H9 (cell line): ENCODE data around the gene SIAH2. TPM values are rescaled to one million over a fixed set of nuclear protein-coding genes. Genes with fewer than 3 reads are reported as not detected.

Source experiments
- DNase-seq: peaks from one replicate; pipeline ENCODE4 v3.0.0-alpha.2; 2017
- H2AFZ ChIP-seq: one replicate; pipeline ENCODE4 v1.6.1; 2013; ENCODE audit warnings: mild to moderate bottlenecking, low read length, control low read depth, moderate library complexity
- H2AK5ac ChIP-seq: 2 replicates; pipeline ENCODE4 v1.6.1; 2013; ENCODE audit warnings: low read length, control low read depth, mixed read lengths; ENCODE audit not compliant: insufficient read length
- H2BK120ac ChIP-seq: one replicate; pipeline ENCODE4 v1.6.1; 2013; ENCODE audit warnings: low read depth, mild to moderate bottlenecking, low read length, control low read depth, inconsistent platforms; ENCODE audit not compliant: poor library complexity, severe bottlenecking
- H2BK12ac ChIP-seq: 2 replicates; pipeline ENCODE4 v1.6.1; 2013; ENCODE audit warnings: low read length, control low read depth, mixed read lengths, low read depth; ENCODE audit not compliant: insufficient read length
- H2BK15ac ChIP-seq: 2 replicates; pipeline ENCODE4 v1.6.1; 2013; ENCODE audit warnings: low read depth, low read length, control low read depth
- H2BK20ac ChIP-seq: one replicate; pipeline ENCODE4 v1.6.1; 2013; ENCODE audit warnings: low read depth, mild to moderate bottlenecking, low read length, control low read depth, inconsistent platforms; ENCODE audit not compliant: poor library complexity, severe bottlenecking
- H2BK5ac ChIP-seq: 2 replicates; pipeline ENCODE4 v1.6.1; 2013; ENCODE audit warnings: low read length, control low read depth, mixed read lengths; ENCODE audit not compliant: insufficient read length
- H3K14ac ChIP-seq: 2 replicates; pipeline ENCODE4 v1.6.1; 2013; ENCODE audit warnings: low read length, control low read depth; ENCODE audit not compliant: insufficient read depth
- H3K18ac ChIP-seq: 2 replicates; pipeline ENCODE4 v1.6.1; 2013; ENCODE audit warnings: low read depth, mild to moderate bottlenecking, mixed read lengths, low read length, control low read depth; ENCODE audit not compliant: insufficient read length
- H3K23ac ChIP-seq: 2 replicates; pipeline ENCODE4 v1.6.1; 2013; ENCODE audit warnings: low read length, control low read depth, mixed read lengths, low read depth; ENCODE audit not compliant: insufficient read length
- H3K23me2 ChIP-seq: 2 replicates; pipeline ENCODE4 v1.6.1; 2013; ENCODE audit warnings: low read depth, mild to moderate bottlenecking, mixed read lengths, low read length, control low read depth; ENCODE audit not compliant: insufficient read length, poor library complexity, severe bottlenecking
- H3K27ac ChIP-seq: 2 replicates; pipeline ENCODE4 v1.5.1; 2013; ENCODE audit warnings: low read length, control low read depth, mixed read lengths, low read depth; ENCODE audit not compliant: insufficient read length
- H3K27me3 ChIP-seq: 2 replicates; pipeline ENCODE4 v1.6.1; 2013; ENCODE audit warnings: low read length, control low read depth, inconsistent platforms; ENCODE audit not compliant: insufficient read depth
- H3K4ac ChIP-seq: 2 replicates; pipeline ENCODE4 v1.6.1; 2013; ENCODE audit warnings: low read depth, mild to moderate bottlenecking, control low read depth, inconsistent platforms, low read length, moderate library complexity
- H3K4me1 ChIP-seq: 2 replicates; pipeline ENCODE4 v1.6.1; 2013; ENCODE audit warnings: low read length, control low read depth, inconsistent platforms; ENCODE audit not compliant: insufficient read depth
- H3K4me2 ChIP-seq: 2 replicates; pipeline ENCODE4 v1.6.1; 2013; ENCODE audit warnings: low read length, control low read depth, mixed read lengths; ENCODE audit not compliant: insufficient read length, insufficient read depth
- H3K56ac ChIP-seq: 2 replicates; pipeline ENCODE4 v1.6.1; 2013; ENCODE audit warnings: low read depth, mild to moderate bottlenecking, mixed read lengths, low read length, control low read depth; ENCODE audit not compliant: insufficient read length
- H3K79me1 ChIP-seq: 2 replicates; pipeline ENCODE4 v1.6.1; 2013; ENCODE audit warnings: low read depth, mild to moderate bottlenecking, moderate library complexity, low read length, control low read depth, inconsistent platforms; ENCODE audit not compliant: insufficient read depth, poor library complexity, severe bottlenecking
- H3K79me2 ChIP-seq: 2 replicates; pipeline ENCODE4 v1.6.1; 2013; ENCODE audit warnings: low read length, control low read depth, inconsistent platforms; ENCODE audit not compliant: insufficient read depth
- H3K9ac ChIP-seq: 2 replicates; pipeline ENCODE4 v1.6.1; 2013; ENCODE audit warnings: low read length, control low read depth, mixed read lengths; ENCODE audit not compliant: insufficient read length; ENCODE audit errors: extremely low read depth
- H3K9me3 ChIP-seq: one replicate; pipeline ENCODE4 v1.6.1; 2013; ENCODE audit warnings: low read depth, low read length, inconsistent platforms; ENCODE audit not compliant: control insufficient read depth
- H3T11ph ChIP-seq: one replicate; pipeline ENCODE4 v1.6.1; 2013; ENCODE audit warnings: mild to moderate bottlenecking, low read length, control low read depth, inconsistent platforms
- H4K20me1 ChIP-seq: one replicate; pipeline ENCODE4 v1.6.1; 2013; ENCODE audit not compliant: control insufficient read depth, insufficient read length, insufficient read depth
- H4K5ac ChIP-seq: 2 replicates; pipeline ENCODE4 v1.6.1; 2013; ENCODE audit warnings: low read depth, mild to moderate bottlenecking, mixed read lengths, low read length, control low read depth; ENCODE audit not compliant: insufficient read length
- H4K8ac ChIP-seq: replicated peaks from 2 replicates; pipeline ENCODE4 v1.6.1; 2013; ENCODE audit warnings: low read length, control low read depth, mixed read lengths, low read depth; ENCODE audit not compliant: insufficient read length
- H4K91ac ChIP-seq: 2 replicates; pipeline ENCODE4 v1.6.1; 2013; ENCODE audit warnings: low read depth, mild to moderate bottlenecking, moderate library complexity, mixed read lengths, low read length, control low read depth; ENCODE audit not compliant: insufficient read length
- H3K27ac Mint-ChIP-seq, 3 experiments: 2 replicates in 2 of 3; 3 replicates in 1 of 3; pipeline ENCODE4 v1.8.0; 2020 to 2021; ENCODE audit warnings: mixed read lengths in 3 of 3, mild to moderate bottlenecking in 1 of 3, moderate library complexity in 1 of 3
- H3K27me3 Mint-ChIP-seq: 2 replicates; pipeline ENCODE4 v1.8.0; 2021; ENCODE audit warnings: low read depth, mild to moderate bottlenecking, moderate library complexity, mixed read lengths
- H3K36me3 Mint-ChIP-seq, 3 experiments: 2 replicates in 2 of 3; 3 replicates in 1 of 3; pipeline ENCODE4 v1.8.0; 2020 to 2021; ENCODE audit warnings: low read depth in 3 of 3, mixed read lengths in 3 of 3; ENCODE audit not compliant: insufficient read depth in 1 of 3
- H3K4me1 Mint-ChIP-seq, 2 experiments: 2 replicates each; pipeline ENCODE4 v1.8.0; 2020; ENCODE audit warnings: mixed read lengths in 2 of 2
- H3K4me3 Mint-ChIP-seq, 2 experiments: 2 replicates in 1 of 2; 3 replicates in 1 of 2; pipeline ENCODE4 v1.8.0; 2020 to 2021; ENCODE audit warnings: mild to moderate bottlenecking in 2 of 2, mixed read lengths in 2 of 2, moderate library complexity in 1 of 2
- H3K9me3 Mint-ChIP-seq, 2 experiments: 2 replicates in 1 of 2; 3 replicates in 1 of 2; pipeline ENCODE4 v1.8.0; 2020; ENCODE audit warnings: mild to moderate bottlenecking in 2 of 2, mixed read lengths in 2 of 2, moderate library complexity in 1 of 2
- WGBS: extraction: QIAGEN DNeasy Blood & Tissue Kit; methylation state at CpG from one replicate; pipeline ENCODE4 v1.1.7; 2013; ENCODE audit warnings: missing lambda C conversion rate, low lambda C conversion rate, mixed read lengths; ENCODE audit not compliant: insufficient read length; ENCODE audit errors: extremely low coverage; 5-methylcytosine and 5-hydroxymethylcytosine counted together
- total RNA-seq: library from RNA; stranded (reverse); gene quantifications from 2 replicates; pipeline ENCODE4 v1.2.1, GENCODE V29; 2021
- TF ChIP-seq, protein P1 (sequence below): fragments of 200-600 bp; sonication (generic); conservative IDR thresholded peaks from 3 replicates; pipeline ENCODE4 v1.8.0; 2021; ENCODE audit warnings: antibody characterized with exemption, mild to moderate bottlenecking

The SIAH2 gene
- total RNA-seq, 1 experiment from 2014 or later: 17.4 TPM

DNA sequence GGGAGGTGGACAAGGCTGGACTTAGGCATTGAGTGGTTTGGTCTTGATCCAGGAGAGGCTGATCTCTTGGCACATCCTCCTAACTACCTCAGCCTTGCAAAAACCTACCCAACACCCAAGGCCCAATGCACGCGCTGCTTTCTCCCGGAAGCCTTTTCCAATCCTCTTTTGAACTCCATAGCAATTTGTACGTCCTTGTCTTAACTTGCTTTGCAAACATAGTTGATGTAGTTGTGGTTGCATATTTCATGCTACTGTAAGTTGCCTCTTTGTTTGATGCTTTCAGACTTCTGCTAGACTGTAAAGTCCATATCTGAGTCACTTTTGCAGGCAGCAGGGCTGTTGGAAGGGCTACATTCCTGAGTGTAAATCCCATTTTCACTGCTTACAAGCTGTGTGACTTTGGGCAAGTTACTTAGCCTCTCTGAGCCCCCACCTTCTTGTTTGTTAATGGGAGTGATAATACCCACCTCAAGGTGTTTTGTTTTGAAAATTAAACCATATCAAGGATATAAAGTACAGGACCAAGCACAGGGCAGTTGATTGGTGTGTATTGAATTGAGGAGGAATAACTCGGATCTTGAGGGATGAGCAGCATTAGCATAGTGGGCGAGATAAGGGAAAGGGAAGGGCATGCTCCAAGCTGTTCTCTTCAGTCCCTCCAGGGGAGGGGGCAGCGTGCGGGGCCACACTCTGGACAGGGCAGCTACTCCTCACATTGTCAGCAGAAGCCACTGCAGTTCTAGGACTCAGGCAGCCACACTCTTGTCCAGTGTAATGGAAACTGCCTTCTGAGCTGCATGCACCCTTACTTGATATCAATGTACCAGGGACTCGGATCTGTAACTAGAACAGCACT lies 28.8 kb downstream of the SIAH2 start:
- Mint-ChIP-seq H3K36me3 (no peaks in the 10 kb centered on the region), H3K4me3 (no peak overlapping the region), H3K9me3 (no peaks in the 10 kb centered on the region), H3K27me3 (no peaks in the 10 kb centered on the region), H3K27ac (no peak overlapping the region; a peak in 1 of 7 replicates), H3K4me1 (peaks cover 41 to 55% of the 10 kb centered on the region in 2 experiments)
- Histone ChIP-seq H3K56ac (no peak overlapping the region), H4K20me1 (no peaks in the 10 kb centered on the region), H4K5ac (no peak overlapping the region), H3K18ac (no peak overlapping the region), H3K9me3 (no peaks in the 10 kb centered on the region), H2BK20ac (no peak overlapping the region), H3K4me2 (no peak overlapping the region), H3K4ac (no peak overlapping the region), H2BK120ac (no peak overlapping the region), H2BK15ac (no peak overlapping the region), H2AFZ (no peak overlapping the region), H2AK5ac (no peak overlapping the region), H3K23ac (no peak overlapping the region), H3K27ac (no peak overlapping the region), H4K8ac (no peak overlapping the region), H3K79me1 (no peaks in the 10 kb centered on the region), H3K79me2 (no peaks in the 10 kb centered on the region), H3K14ac (no peak overlapping the region), H3K27me3 (no peaks in the 10 kb centered on the region), H3K23me2 (no peaks in the 10 kb centered on the region), H4K91ac (no peak overlapping the region), H3K4me1 (0 out of 2 replicates have a peak, but pooled peaks cover 4% of the 10 kb centered on the region), H3K9ac (no peak overlapping the region), H2BK12ac (no peak overlapping the region), H2BK5ac (no peak overlapping the region), H3T11ph (no peak overlapping the region)
- no peak for DNase-seq
- TF ChIP-seq, protein P1, sequence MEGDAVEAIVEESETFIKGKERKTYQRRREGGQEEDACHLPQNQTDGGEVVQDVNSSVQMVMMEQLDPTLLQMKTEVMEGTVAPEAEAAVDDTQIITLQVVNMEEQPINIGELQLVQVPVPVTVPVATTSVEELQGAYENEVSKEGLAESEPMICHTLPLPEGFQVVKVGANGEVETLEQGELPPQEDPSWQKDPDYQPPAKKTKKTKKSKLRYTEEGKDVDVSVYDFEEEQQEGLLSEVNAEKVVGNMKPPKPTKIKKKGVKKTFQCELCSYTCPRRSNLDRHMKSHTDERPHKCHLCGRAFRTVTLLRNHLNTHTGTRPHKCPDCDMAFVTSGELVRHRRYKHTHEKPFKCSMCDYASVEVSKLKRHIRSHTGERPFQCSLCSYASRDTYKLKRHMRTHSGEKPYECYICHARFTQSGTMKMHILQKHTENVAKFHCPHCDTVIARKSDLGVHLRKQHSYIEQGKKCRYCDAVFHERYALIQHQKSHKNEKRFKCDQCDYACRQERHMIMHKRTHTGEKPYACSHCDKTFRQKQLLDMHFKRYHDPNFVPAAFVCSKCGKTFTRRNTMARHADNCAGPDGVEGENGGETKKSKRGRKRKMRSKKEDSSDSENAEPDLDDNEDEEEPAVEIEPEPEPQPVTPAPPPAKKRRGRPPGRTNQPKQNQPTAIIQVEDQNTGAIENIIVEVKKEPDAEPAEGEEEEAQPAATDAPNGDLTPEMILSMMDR: no peak
- WGBS: no CpG with 5 or more reads among the region's 9 CpGs
